ENCODE measurements around the gene CALM3.

DNA sequence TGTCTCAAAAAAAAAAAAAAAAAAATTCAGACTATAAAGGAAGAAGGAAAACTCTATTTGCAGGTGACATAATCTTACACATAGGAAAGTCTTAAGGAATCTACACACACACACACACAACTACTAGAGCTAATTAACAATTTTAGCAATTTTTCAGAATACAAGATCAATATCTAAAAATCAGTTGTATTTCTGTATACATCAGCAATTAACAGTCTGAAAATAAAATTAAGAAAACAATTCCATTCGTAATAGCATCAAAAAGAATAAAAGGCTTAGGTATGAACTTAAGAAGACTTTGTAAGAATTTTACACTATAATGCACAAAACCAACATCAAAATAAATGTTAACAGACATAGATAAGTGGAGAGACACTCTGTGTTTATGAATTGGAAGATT is 15.6 kb upstream of the CALM3 start:
- TF ChIP-seq, protein P1, sequence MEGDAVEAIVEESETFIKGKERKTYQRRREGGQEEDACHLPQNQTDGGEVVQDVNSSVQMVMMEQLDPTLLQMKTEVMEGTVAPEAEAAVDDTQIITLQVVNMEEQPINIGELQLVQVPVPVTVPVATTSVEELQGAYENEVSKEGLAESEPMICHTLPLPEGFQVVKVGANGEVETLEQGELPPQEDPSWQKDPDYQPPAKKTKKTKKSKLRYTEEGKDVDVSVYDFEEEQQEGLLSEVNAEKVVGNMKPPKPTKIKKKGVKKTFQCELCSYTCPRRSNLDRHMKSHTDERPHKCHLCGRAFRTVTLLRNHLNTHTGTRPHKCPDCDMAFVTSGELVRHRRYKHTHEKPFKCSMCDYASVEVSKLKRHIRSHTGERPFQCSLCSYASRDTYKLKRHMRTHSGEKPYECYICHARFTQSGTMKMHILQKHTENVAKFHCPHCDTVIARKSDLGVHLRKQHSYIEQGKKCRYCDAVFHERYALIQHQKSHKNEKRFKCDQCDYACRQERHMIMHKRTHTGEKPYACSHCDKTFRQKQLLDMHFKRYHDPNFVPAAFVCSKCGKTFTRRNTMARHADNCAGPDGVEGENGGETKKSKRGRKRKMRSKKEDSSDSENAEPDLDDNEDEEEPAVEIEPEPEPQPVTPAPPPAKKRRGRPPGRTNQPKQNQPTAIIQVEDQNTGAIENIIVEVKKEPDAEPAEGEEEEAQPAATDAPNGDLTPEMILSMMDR (conservative IDR thresholded peaks at IDR 0.05; ENCODE audit: low read length): no peak
- no peak for TF ChIP-seq EZH2phosphoT487 (IDR thresholded peaks at IDR 0.05; ENCODE audit: borderline replicate concordance)

Measured in Loucy (cell line).